NCI-H2107 (cell line): ENCODE measurements around the gene HES1.
"Not testable (repeated sequence)": the region's sequence is repeated elsewhere in the genome, so short reads cannot be mapped to it uniquely, and the experiment has no call there.

ENCODE experiments used
- DNase-seq: peaks from one replicate; lab custom pipeline; 2025; lab: John Stamatoyannopoulos, UW

The HES1 gene

GRCh38 chr3:194128202-194128918, 7.6 kb upstream of the HES1 start:
- no peak for DNase-seq

GRCh38 chr3:194128919-194129295, 7.0 kb upstream of the HES1 start:
- DNase-seq, result not testable (repeated sequence)

GRCh38 chr3:194129581-194130133, 6.3 kb upstream of the HES1 start:
- no peak for DNase-seq

GRCh38 chr3:194130188-194130587, 5.8 kb upstream of the HES1 start:
- DNase-seq, result no peak

- DNase-seq, result peak; percentile 96
Observed at GRCh38 chr3:194130807-194131589, 5.0 kb upstream of the HES1 start.

- DNase-seq, result no peak
Observed at GRCh38 chr3:194132465-194133286, 3.3 kb upstream of the HES1 start.

- DNase-seq, result no peak
Observed at GRCh38 chr3:194133661-194134230, 2.2 kb upstream of the HES1 start.

- DNase-seq, result no peak
Observed at GRCh38 chr3:194134231-194134756, 1.7 kb upstream of the HES1 start.

GRCh38 chr3:194134757-194135515, 1.0 kb upstream of the HES1 start:
- DNase-seq, result peak; percentile 92

- no peak for DNase-seq
Observed at GRCh38 chr3:194135516-194135805, 487 bp upstream of the HES1 start.

- no peak for DNase-seq
Observed at GRCh38 chr3:194136519-194137007, 615 bp downstream of the HES1 start.

GRCh38 chr3:194137008-194137505, 1.1 kb downstream of the HES1 start:
- DNase-seq, result no peak

- peak; percentile 50 for DNase-seq
Observed at GRCh38 chr3:194137506-194138474, 1.8 kb downstream of the HES1 start.

- no peak for DNase-seq
Observed at GRCh38 chr3:194138732-194139070, 2.8 kb downstream of the HES1 start.

- DNase-seq, result no peak
Observed at GRCh38 chr3:194139071-194139813, 3.3 kb downstream of the HES1 start.

GRCh38 chr3:194139814-194140391, 4.0 kb downstream of the HES1 start:
- no peak for DNase-seq

GRCh38 chr3:194140520-194141414, 4.8 kb downstream of the HES1 start:
- peak; percentile 67 for DNase-seq
